ENCODE measurements around the gene ADORA2A. TPM values are rescaled to one million over a fixed set of nuclear protein-coding genes. Genes with fewer than 3 reads are reported as not detected.

The ADORA2A gene
- total RNA-seq, 1 donor from 2014 or later = 35.8 TPM

GRCh38 chr22:24437091-24437490, 9.7 kb downstream of the ADORA2A start:
- CTCF ChIA-PET = interaction anchor here (1.3 to 2.4 kb wide), 3 partner anchors 8 to 15 kb away, joined by 5 to 15 read pairs (median 13); partner anchors contain the start of gene ADORA2A
- peaks cover 37% of the 10 kb centered on the region for H3K36me3 Mint-ChIP-seq (ENCODE audit: low read depth)
- DNase-seq = no peak
- peak overlapping the region; percentile 99 for H3K27ac Mint-ChIP-seq
- no peaks in the 10 kb centered on the region for H3K9me3 Mint-ChIP-seq
- POLR2A ChIA-PET = interaction anchor here (0.6 to 7.0 kb wide), 6 partner anchors 12 to 118 kb away, joined by 3 to 154 read pairs (median 3); partner anchors contain the start of genes ADORA2A and GUCD1
- H3K4me3 Mint-ChIP-seq = peak overlapping the region; percentile 64
- no peaks in the 10 kb centered on the region for H3K27me3 Mint-ChIP-seq
- peaks cover 82% of the 10 kb centered on the region for H3K4me1 Mint-ChIP-seq
- TF ChIP-seq, protein P1, sequence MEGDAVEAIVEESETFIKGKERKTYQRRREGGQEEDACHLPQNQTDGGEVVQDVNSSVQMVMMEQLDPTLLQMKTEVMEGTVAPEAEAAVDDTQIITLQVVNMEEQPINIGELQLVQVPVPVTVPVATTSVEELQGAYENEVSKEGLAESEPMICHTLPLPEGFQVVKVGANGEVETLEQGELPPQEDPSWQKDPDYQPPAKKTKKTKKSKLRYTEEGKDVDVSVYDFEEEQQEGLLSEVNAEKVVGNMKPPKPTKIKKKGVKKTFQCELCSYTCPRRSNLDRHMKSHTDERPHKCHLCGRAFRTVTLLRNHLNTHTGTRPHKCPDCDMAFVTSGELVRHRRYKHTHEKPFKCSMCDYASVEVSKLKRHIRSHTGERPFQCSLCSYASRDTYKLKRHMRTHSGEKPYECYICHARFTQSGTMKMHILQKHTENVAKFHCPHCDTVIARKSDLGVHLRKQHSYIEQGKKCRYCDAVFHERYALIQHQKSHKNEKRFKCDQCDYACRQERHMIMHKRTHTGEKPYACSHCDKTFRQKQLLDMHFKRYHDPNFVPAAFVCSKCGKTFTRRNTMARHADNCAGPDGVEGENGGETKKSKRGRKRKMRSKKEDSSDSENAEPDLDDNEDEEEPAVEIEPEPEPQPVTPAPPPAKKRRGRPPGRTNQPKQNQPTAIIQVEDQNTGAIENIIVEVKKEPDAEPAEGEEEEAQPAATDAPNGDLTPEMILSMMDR (IDR thresholded peaks at IDR 0.05) = no peak
- intact Hi-C loops (cut with micrococcal nuclease) = loop anchor here (10.0 kb wide), 4 partner anchors 162 to 682 kb away; partner anchors contain the start of genes DERL3, SPECC1L, VPREB3 and ZNF70
- no peak for ATAC-seq (ENCODE audit: low read depth)

DNA sequence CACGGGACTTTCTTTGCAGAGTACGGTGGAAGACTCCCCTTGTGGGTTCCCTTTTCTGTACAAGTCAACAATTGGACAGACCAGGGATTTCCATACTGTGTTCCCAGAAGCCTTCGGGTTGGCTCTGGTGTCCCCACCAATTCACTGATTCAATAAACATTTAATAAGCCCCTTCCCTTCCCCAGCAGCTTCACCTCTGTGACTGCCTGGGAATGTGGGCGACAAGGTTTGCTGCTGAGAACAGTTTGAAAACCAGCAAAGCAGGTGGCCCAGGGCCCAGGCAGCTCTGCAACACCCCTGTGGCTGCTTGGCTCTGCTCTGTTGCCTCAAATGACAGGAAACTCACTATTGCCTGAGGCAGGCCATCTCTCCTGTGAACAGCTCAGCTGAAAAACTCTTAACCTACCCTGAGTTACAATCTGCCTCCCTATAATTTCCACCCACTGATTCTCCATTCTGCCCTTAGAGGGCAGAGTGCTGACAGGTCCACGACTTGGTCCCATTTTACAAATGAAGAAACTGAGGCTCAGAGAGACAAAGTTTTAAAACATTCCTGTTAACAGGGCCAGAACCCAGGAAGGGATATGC, 10.4 kb downstream of the ADORA2A start:
- no peaks in the 10 kb centered on the region for H3K27me3 Mint-ChIP-seq
- peaks cover 81% of the 10 kb centered on the region for H3K4me1 Mint-ChIP-seq
- H3K9me3 Mint-ChIP-seq = no peaks in the 10 kb centered on the region
- peak overlapping the region; percentile 99 for H3K27ac Mint-ChIP-seq
- ChIA-PET CTCF (interaction anchor here (1.1 to 2.4 kb wide), 5 partner anchors 8 to 65 kb away, joined by 5 to 15 read pairs (median 8); partner anchors contain the start of gene ADORA2A), POLR2A (interaction anchor here (0.6 to 7.0 kb wide), 8 partner anchors 8 to 117 kb away, joined by 3 to 154 read pairs (median 4); partner anchors contain the start of genes ADORA2A and GUCD1)
- peaks cover 44% of the 10 kb centered on the region for H3K36me3 Mint-ChIP-seq (ENCODE audit: low read depth)
- peak overlapping the region; percentile 64 for H3K4me3 Mint-ChIP-seq
- DNase-seq = no peak
- TF ChIP-seq, protein P1 (IDR thresholded peaks at IDR 0.05) = no peak
- peak; percentile 31 for ATAC-seq (ENCODE audit: low read depth)
- intact Hi-C loops (cut with micrococcal nuclease) = loop anchor here (1.0 to 10.0 kb wide), 5 partner anchors 65 to 683 kb away; partner anchors contain the start of genes DERL3, SPECC1L, VPREB3 and ZNF70

DNA sequence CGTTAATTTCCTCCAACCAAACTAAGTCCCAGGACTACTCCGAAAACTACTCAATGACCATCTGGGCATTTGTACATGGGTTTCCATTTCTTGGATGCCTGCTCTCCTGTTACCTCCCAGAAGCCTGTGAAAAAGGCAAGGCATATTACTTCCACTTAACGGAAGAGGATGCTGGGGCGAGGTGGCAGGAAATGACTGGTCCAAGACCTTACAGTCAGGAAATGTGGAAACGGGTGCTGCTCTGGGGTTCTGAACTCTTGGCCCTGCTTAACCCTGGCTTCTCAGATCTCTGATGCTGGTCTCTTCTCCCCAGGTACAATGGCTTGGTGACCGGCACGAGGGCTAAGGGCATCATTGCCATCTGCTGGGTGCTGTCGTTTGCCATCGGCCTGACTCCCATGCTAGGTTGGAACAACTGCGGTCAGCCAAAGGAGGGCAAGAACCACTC, 12.9 kb downstream of the ADORA2A start:
- ChIA-PET POLR2A (no interaction called here), CTCF (no interaction called here)
- Mint-ChIP-seq H3K9me3 (no peaks in the 10 kb centered on the region), H3K27me3 (no peaks in the 10 kb centered on the region), H3K36me3 (ENCODE audit: low read depth) (peaks cover 50% of the 10 kb centered on the region), H3K4me3 (no peak overlapping the region), H3K27ac (peak overlapping the region; percentile 78), H3K4me1 (peaks cover 63% of the 10 kb centered on the region)
- ATAC-seq (ENCODE audit: low read depth) = no peak
- DNase-seq = no peak
- intact Hi-C loops (cut with micrococcal nuclease) = no loop called here
- TF ChIP-seq, protein P1 (IDR thresholded peaks at IDR 0.05) = no peak

- TF ChIP-seq, protein P1 (IDR thresholded peaks at IDR 0.05) = no peak
- ChIA-PET POLR2A (interaction anchor here (0.6 kb wide), 1 partner anchor 175 kb away, joined by 3 read pairs; no protein-coding TSS in a partner anchor), CTCF (no interaction called here)
- Mint-ChIP-seq H3K4me1 (peaks cover 62% of the 10 kb centered on the region), H3K27ac (peak overlapping the region; percentile 78), H3K9me3 (no peaks in the 10 kb centered on the region), H3K36me3 (ENCODE audit: low read depth) (peaks cover 52% of the 10 kb centered on the region), H3K4me3 (no peak overlapping the region), H3K27me3 (no peaks in the 10 kb centered on the region)
- DNase-seq (no peak), ATAC-seq (ENCODE audit: low read depth) (no peak)
- intact Hi-C loops (cut with micrococcal nuclease) = no loop called here
Measured at GRCh38 chr22:24440718-24441405, 13.5 kb downstream of the ADORA2A start.
